ENCODE results near the gene ZNF276. TPM values are rescaled to one million over a fixed set of nuclear protein-coding genes. Genes with fewer than 3 reads are reported as not detected.
A peak's percentile ranks its signal among the peaks of the same experiment; 100 is the strongest.

Gene ZNF276
- total RNA-seq, 1 donor from 2014 or later = 42.2 TPM

DNA sequence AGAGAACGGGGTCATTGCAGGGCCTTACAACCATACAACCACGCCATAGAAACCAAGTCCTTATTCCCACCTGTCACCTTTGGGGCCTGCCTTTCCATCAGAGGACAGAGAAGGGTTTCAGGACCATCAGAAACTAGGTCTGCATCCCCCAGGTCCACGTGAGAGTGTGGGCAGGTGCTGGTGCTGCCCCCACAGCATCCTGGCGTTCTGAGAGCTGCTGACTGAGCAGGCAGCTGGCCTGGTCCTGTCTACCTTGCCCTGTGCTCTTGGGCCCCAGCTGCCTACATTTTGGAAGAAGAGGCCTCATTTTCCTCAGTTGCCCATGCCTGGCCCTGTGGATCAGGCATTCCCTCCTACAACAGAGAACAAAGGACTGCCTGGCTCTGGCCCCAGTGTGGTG lies 21.6 kb downstream of the ZNF276 start:
- H3K36me3 Mint-ChIP-seq = peaks cover 11% of the 10 kb centered on the region
- no peaks in the 10 kb centered on the region for H3K27me3 Mint-ChIP-seq (ENCODE audit: low read depth)
- H3K4me3 Mint-ChIP-seq = no peak overlapping the region
- no peaks in the 10 kb centered on the region for H3K9me3 Mint-ChIP-seq
- H3K4me1 Mint-ChIP-seq = no peaks in the 10 kb centered on the region
- DNase-seq (ENCODE audit: low spot score in 2 of 2, unreplicated experiment in 2 of 2) = no peak
- TF ChIP-seq, protein P1, sequence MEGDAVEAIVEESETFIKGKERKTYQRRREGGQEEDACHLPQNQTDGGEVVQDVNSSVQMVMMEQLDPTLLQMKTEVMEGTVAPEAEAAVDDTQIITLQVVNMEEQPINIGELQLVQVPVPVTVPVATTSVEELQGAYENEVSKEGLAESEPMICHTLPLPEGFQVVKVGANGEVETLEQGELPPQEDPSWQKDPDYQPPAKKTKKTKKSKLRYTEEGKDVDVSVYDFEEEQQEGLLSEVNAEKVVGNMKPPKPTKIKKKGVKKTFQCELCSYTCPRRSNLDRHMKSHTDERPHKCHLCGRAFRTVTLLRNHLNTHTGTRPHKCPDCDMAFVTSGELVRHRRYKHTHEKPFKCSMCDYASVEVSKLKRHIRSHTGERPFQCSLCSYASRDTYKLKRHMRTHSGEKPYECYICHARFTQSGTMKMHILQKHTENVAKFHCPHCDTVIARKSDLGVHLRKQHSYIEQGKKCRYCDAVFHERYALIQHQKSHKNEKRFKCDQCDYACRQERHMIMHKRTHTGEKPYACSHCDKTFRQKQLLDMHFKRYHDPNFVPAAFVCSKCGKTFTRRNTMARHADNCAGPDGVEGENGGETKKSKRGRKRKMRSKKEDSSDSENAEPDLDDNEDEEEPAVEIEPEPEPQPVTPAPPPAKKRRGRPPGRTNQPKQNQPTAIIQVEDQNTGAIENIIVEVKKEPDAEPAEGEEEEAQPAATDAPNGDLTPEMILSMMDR (IDR thresholded peaks at IDR 0.05; ENCODE audit: unreplicated experiment) = no peak
- H3K27ac Mint-ChIP-seq = peak overlapping the region; percentile 72

DNA sequence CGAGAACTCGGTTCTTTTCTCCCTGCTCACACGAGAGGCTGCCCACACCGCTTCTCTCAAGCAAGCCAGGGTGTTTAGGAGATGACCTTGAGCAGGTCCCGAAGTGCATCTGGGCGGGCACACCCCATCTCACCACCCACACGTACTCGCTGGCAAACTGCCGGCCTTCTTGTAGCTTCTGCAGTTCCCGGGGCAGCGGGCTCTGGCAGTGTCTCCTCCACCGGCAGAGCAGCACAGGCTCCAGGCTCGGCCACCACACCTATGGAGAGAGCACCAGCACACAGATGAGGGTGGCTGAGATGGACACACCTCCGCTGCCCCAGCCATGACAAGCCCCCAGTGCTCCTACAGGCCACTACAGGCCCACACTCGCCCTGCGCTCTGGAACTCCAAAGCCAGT lies 23.5 kb downstream of the ZNF276 start:
- no peak for DNase-seq (ENCODE audit: low spot score in 2 of 2, unreplicated experiment in 2 of 2)
- no peaks in the 10 kb centered on the region for H3K4me1 Mint-ChIP-seq
- H3K27me3 Mint-ChIP-seq (ENCODE audit: low read depth) = no peaks in the 10 kb centered on the region
- no peak overlapping the region for H3K27ac Mint-ChIP-seq
- TF ChIP-seq, protein P1 (IDR thresholded peaks at IDR 0.05; ENCODE audit: unreplicated experiment) = no peak
- peaks cover 8% of the 10 kb centered on the region for H3K36me3 Mint-ChIP-seq
- no peak overlapping the region for H3K4me3 Mint-ChIP-seq
- no peaks in the 10 kb centered on the region for H3K9me3 Mint-ChIP-seq

DNA sequence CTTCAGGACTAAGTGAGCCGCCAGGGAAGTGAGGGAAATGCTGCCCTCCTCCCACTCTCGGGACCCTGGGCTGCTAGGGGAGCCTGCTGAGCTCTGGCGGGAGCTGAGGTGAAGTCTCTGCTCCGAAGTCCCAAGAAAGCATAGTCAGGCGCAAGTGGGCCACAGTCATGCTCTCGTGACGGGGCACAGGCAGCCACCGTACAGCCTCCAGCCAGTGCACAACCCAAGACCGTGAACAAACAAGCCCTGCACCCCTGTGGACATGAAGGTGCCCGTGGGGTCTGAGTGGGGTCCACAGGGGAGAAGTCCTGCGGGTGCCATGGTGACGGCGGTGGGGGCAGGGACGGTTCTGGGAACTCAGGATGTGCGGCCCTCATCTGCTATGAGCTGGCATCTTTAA lies 24.7 kb downstream of the ZNF276 start:
- Mint-ChIP-seq H3K9me3 (no peaks in the 10 kb centered on the region), H3K36me3 (peaks cover 9% of the 10 kb centered on the region), H3K4me1 (no peaks in the 10 kb centered on the region), H3K27ac (no peak overlapping the region), H3K4me3 (no peak overlapping the region), H3K27me3 (ENCODE audit: low read depth) (no peaks in the 10 kb centered on the region)
- no peak for DNase-seq (ENCODE audit: low spot score in 2 of 2, unreplicated experiment in 2 of 2)
- TF ChIP-seq, protein P1 (IDR thresholded peaks at IDR 0.05; ENCODE audit: unreplicated experiment) = no peak

DNA sequence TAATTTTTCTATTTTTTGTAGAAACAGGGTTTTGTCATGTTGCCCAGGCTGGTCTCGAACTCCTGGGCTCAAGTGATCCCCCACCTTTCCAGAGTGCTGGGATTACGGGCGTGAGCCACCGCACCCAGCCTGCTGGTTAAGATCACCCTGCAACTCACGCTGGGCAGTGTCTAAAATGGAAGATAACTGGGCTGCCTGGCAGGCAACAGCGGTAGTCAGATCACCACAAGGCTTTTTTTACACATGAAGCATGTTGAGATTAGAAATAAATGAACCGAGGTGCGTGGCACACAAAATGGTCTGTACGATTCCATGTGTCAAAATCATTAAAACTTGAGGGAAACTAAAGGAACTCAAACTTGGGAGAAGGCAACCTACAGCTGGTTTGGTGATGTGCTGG lies 26.7 kb downstream of the ZNF276 start:
- Mint-ChIP-seq H3K27ac (no peak overlapping the region), H3K27me3 (ENCODE audit: low read depth) (no peaks in the 10 kb centered on the region), H3K4me3 (no peak overlapping the region), H3K4me1 (no peaks in the 10 kb centered on the region), H3K9me3 (no peaks in the 10 kb centered on the region), H3K36me3 (peaks cover 8% of the 10 kb centered on the region)
- DNase-seq (ENCODE audit: low spot score in 2 of 2, unreplicated experiment in 2 of 2) = no peak
- TF ChIP-seq, protein P1 (IDR thresholded peaks at IDR 0.05; ENCODE audit: unreplicated experiment) = no peak

DNA sequence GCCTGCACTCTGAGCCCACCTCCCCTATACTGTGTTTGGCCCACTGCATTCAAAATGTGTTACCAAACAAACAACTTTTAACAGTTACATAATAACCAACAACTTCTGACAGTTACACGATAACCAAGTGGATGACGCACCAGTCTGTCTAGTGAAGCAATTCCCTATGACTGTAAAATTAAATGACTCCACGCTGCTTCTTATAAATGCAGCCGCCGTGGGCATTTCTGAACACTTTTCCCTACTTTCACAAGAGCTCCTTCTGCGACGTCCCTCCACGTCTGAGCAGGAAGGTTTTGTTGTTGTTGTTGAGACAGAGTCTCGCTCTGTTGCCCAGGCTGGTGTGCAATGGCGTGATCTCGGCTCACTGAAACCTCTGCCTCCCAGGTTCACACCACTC lies 27.6 kb downstream of the ZNF276 start:
- DNase-seq (ENCODE audit: low spot score in 2 of 2, unreplicated experiment in 2 of 2) = no peak
- no peaks in the 10 kb centered on the region for H3K4me1 Mint-ChIP-seq
- H3K4me3 Mint-ChIP-seq = no peak overlapping the region
- TF ChIP-seq, protein P1 (IDR thresholded peaks at IDR 0.05; ENCODE audit: unreplicated experiment) = no peak
- H3K27ac Mint-ChIP-seq = no peak overlapping the region
- H3K27me3 Mint-ChIP-seq (ENCODE audit: low read depth) = no peaks in the 10 kb centered on the region
- no peaks in the 10 kb centered on the region for H3K9me3 Mint-ChIP-seq
- peaks cover 12% of the 10 kb centered on the region for H3K36me3 Mint-ChIP-seq

DNA sequence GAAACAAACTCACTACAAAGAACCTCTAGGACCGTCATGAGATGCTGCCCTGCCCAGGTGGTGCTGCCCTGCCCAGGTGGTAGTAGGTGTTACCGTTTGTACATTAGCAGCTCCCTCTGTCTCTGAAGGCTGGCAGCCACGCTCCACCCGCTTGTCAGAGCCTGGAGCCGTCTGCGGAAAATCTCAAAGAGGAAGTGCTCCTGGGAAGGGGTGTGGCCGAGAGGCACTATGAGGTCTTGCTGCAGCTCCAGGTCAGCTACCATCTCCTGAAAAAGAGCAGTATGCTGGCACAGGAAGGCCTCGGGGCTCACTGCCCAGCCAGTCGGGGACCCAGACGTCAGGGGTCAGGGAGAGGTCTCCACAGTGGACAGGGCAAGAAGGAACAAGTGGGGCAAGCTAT lies 28.3 kb downstream of the ZNF276 start:
- H3K27me3 Mint-ChIP-seq (ENCODE audit: low read depth) = no peaks in the 10 kb centered on the region
- H3K9me3 Mint-ChIP-seq = no peaks in the 10 kb centered on the region
- no peaks in the 10 kb centered on the region for H3K4me1 Mint-ChIP-seq
- TF ChIP-seq, protein P1 (IDR thresholded peaks at IDR 0.05; ENCODE audit: unreplicated experiment) = no peak
- peaks cover 12% of the 10 kb centered on the region for H3K36me3 Mint-ChIP-seq
- DNase-seq (ENCODE audit: low spot score in 2 of 2, unreplicated experiment in 2 of 2) = no peak
- no peak overlapping the region for H3K4me3 Mint-ChIP-seq
- H3K27ac Mint-ChIP-seq = no peak overlapping the region

All from mesothelial cell of epicardium (in vitro differentiated cells).